Karpas-422 (cell line): ENCODE measurements around the gene ACADSB. TPM values are rescaled to one million over a fixed set of nuclear protein-coding genes. Genes with fewer than 3 reads are reported as not detected.

Experiments used
- DNase-seq: peaks from one replicate; pipeline ENCODE4 v3.0.0-alpha.2; 2015
- H2AFZ ChIP-seq: fragments of 200-600 bp; sonication (generic); 2 replicates; pipeline ENCODE4 v1.6.1; 2014; ENCODE audit warnings: antibody characterized with exemption, low read length, mixed read lengths
- H3K27ac ChIP-seq: fragments of 200-600 bp; sonication (generic); 2 replicates; pipeline ENCODE4 v1.5.1; 2014; ENCODE audit warnings: mild to moderate bottlenecking, low read length, moderate library complexity
- H3K27me3 ChIP-seq: fragments of 200-600 bp; sonication (generic); 2 replicates; pipeline ENCODE4 v1.6.1; 2014; ENCODE audit warnings: low read length, mixed read lengths
- H3K36me3 ChIP-seq: fragments of 200-600 bp; sonication (generic); 2 replicates; pipeline ENCODE4 v1.6.1; 2014; ENCODE audit warnings: low read length, mixed read lengths; ENCODE audit not compliant: insufficient read depth
- H3K4me1 ChIP-seq: fragments of 200-600 bp; sonication (generic); 2 replicates; pipeline ENCODE4 v1.6.1; 2014; ENCODE audit warnings: mild to moderate bottlenecking, low read length, mixed read lengths
- H3K4me2 ChIP-seq: fragments of 200-600 bp; sonication (generic); 2 replicates; pipeline ENCODE4 v1.6.1; 2014; ENCODE audit warnings: low read length, low read depth, mild to moderate bottlenecking; ENCODE audit not compliant: poor library complexity, severe bottlenecking
- H3K4me3 ChIP-seq: fragments of 200-600 bp; sonication (generic); 2 replicates; pipeline ENCODE4 v1.5.1; 2014; ENCODE audit warnings: mild to moderate bottlenecking, antibody characterized with exemption, low read length, mixed read lengths
- H3K79me2 ChIP-seq: fragments of 200-600 bp; sonication (generic); 2 replicates; pipeline ENCODE4 v1.6.1; 2014; ENCODE audit warnings: mild to moderate bottlenecking, low read length, mixed read lengths
- H3K9ac ChIP-seq: fragments of 200-600 bp; sonication (generic); 2 replicates; pipeline ENCODE4 v1.6.0; 2014; ENCODE audit warnings: low read length
- H3K9me2 ChIP-seq: fragments of 200-600 bp; sonication (generic), shearing (Covaris generic); replicated peaks from 2 replicates; pipeline ENCODE4 v1.6.0; 2014; ENCODE audit warnings: mild to moderate bottlenecking, low read length, moderate library complexity; ENCODE audit not compliant: insufficient read depth
- H3K9me3 ChIP-seq: fragments of 300-700, 200-600 bp; sonication (generic); 2 replicates; pipeline ENCODE4 v1.6.1; 2014; ENCODE audit warnings: low read length, mixed read lengths
- H4K20me1 ChIP-seq: fragments of 200-600 bp; sonication (generic); 2 replicates; pipeline ENCODE4 v1.6.1; 2014; ENCODE audit warnings: mild to moderate bottlenecking, antibody characterized with exemption, low read length, low read depth; ENCODE audit not compliant: insufficient read depth
- total RNA-seq: library from RNA; depleted of rRNA; stranded (reverse); fragments of >200 nt; shearing (Covaris generic); gene quantifications from 2 replicates; pipeline ENCODE4 v1.2.3, GENCODE V29; 2014; ENCODE audit warnings: low replicate concordance

ACADSB gene
- total RNA-seq, 1 experiment from 2014 or later: 7.8 TPM

- H3K4me2 ChIP-seq: no peak overlapping the region
- no peaks in the 10 kb centered on the region for H3K4me1 ChIP-seq
- H3K4me3 ChIP-seq: no peak overlapping the region
- no peaks in the 10 kb centered on the region for H3K9me2 ChIP-seq
- DNase-seq: no peak
- H4K20me1 ChIP-seq: 0 out of 2 replicates have a peak, but pooled peaks cover 6% of the 10 kb centered on the region
- no peaks in the 10 kb centered on the region for H3K27me3 ChIP-seq
- H2AFZ ChIP-seq: no peak overlapping the region
- H3K9ac ChIP-seq: no peak overlapping the region
- no peak overlapping the region for H3K27ac ChIP-seq
- no peaks in the 10 kb centered on the region for H3K9me3 ChIP-seq
- no peaks in the 10 kb centered on the region for H3K36me3 ChIP-seq
- H3K79me2 ChIP-seq: no peaks in the 10 kb centered on the region
Measured at GRCh38 chr10:123018531-123018930, 9.7 kb downstream of the ACADSB start.

- DNase-seq: no peak
- no peaks in the 10 kb centered on the region for H3K9me3 ChIP-seq
- no peaks in the 10 kb centered on the region for H3K79me2 ChIP-seq
- no peak overlapping the region for H2AFZ ChIP-seq
- no peaks in the 10 kb centered on the region for H3K9me2 ChIP-seq
- no peaks in the 10 kb centered on the region for H3K27me3 ChIP-seq
- no peak overlapping the region for H3K27ac ChIP-seq
- no peak overlapping the region for H3K4me2 ChIP-seq
- H4K20me1 ChIP-seq: 0 out of 2 replicates have a peak, but pooled peaks cover 6% of the 10 kb centered on the region
- no peak overlapping the region for H3K9ac ChIP-seq
- H3K36me3 ChIP-seq: no peaks in the 10 kb centered on the region
- no peak overlapping the region for H3K4me3 ChIP-seq
- H3K4me1 ChIP-seq: no peaks in the 10 kb centered on the region
Measured at GRCh38 chr10:123019264-123019663, 10.5 kb downstream of the ACADSB start.

DNA sequence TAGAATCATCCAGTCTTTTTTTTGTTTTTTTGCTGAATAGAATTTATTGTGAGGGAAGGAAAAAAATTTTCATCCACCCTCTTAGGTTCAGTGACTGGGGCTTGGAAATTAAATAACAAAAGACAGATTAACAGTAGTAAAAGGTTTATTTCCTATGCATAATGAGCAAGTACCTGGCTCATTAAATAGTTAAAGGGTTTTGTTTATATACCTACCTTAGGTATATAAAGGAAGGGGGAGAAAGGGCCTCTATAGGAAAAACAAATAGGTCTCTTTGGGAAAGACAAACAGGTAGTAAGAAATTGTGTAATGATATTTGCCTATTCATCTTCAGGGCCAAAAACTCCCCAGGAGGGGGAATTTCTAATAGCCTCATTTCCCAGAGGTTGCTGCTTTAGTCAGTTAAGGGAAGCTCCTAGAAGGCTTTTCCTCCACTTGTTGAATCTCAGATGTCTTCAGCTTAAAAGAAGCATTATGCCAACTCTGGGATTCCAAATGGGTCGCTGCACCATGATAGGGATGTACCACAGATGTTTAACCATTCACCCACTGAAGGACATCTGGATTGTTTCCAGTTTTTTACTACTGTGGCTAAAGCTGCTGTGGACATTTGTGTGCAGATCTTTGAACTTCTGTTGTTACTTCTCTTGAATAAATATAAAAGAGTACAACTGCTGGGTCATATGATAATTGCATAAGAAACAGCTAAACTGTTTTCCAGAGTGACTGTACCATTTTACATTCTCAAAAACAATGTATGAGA, 11.3 kb downstream of the ACADSB start:
- Histone ChIP-seq H3K4me1 (no peaks in the 10 kb centered on the region), H3K9ac (no peak overlapping the region), H3K4me2 (no peak overlapping the region), H3K4me3 (no peak overlapping the region), H2AFZ (no peak overlapping the region), H3K9me3 (no peaks in the 10 kb centered on the region), H3K9me2 (no peaks in the 10 kb centered on the region), H3K79me2 (no peaks in the 10 kb centered on the region), H3K27ac (no peak overlapping the region), H3K27me3 (no peaks in the 10 kb centered on the region), H3K36me3 (no peaks in the 10 kb centered on the region), H4K20me1 (0 out of 2 replicates have a peak, but pooled peaks cover 6% of the 10 kb centered on the region)
- DNase-seq: no peak

- DNase-seq: peak; percentile 51
- no peaks in the 10 kb centered on the region for H3K9me2 ChIP-seq
Measured at GRCh38 chr10:123021517-123021916, 12.7 kb downstream of the ACADSB start.

DNA sequence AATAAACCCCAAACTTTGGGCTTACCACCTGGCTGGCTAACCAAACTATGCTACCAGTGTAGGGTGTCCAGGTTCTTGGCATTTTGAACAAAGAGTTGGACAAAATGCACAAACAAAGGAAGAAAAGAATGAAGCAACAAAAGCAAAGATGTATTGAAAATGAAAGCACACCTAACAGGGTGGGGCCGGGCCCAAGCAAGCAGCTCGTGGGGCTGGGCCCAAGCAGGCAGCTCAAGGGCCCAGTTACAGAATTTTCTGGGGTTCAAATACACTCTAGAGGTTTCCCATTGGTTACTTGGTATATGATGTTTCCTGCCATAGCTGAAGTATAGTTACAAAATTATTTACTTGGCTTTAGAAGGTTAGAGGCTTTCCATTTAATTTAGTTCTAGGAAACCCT, 15.7 kb downstream of the ACADSB start:
- Histone ChIP-seq H3K36me3 (no peaks in the 10 kb centered on the region), H2AFZ (no peak overlapping the region), H3K4me2 (no peak overlapping the region), H3K4me3 (no peak overlapping the region), H4K20me1 (0 out of 2 replicates have a peak, but pooled peaks cover 6% of the 10 kb centered on the region), H3K4me1 (no peaks in the 10 kb centered on the region), H3K79me2 (no peaks in the 10 kb centered on the region), H3K9ac (no peak overlapping the region), H3K9me2 (no peaks in the 10 kb centered on the region), H3K27ac (no peak overlapping the region), H3K9me3 (no peaks in the 10 kb centered on the region), H3K27me3 (no peaks in the 10 kb centered on the region)
- DNase-seq: no peak

More at GRCh38 chr10:123021517-123021916, 12.7 kb downstream of the ACADSB start:
- no peak overlapping the region for H3K4me3 ChIP-seq
- H3K79me2 ChIP-seq: no peaks in the 10 kb centered on the region
- 0 out of 2 replicates have a peak, but pooled peaks cover 6% of the 10 kb centered on the region for H4K20me1 ChIP-seq
- H3K9me3 ChIP-seq: no peaks in the 10 kb centered on the region
- no peak overlapping the region for H2AFZ ChIP-seq
- no peak overlapping the region for H3K9ac ChIP-seq
- no peak overlapping the region for H3K27ac ChIP-seq
- H3K4me1 ChIP-seq: no peaks in the 10 kb centered on the region
- no peaks in the 10 kb centered on the region for H3K27me3 ChIP-seq
- H3K36me3 ChIP-seq: no peaks in the 10 kb centered on the region
- H3K4me2 ChIP-seq: no peak overlapping the region

- Histone ChIP-seq H3K4me3 (no peak overlapping the region), H3K79me2 (no peaks in the 10 kb centered on the region), H3K27me3 (no peaks in the 10 kb centered on the region), H3K9me3 (no peaks in the 10 kb centered on the region), H3K4me2 (no peak overlapping the region), H4K20me1 (no peaks in the 10 kb centered on the region), H3K36me3 (no peaks in the 10 kb centered on the region), H2AFZ (no peak overlapping the region), H3K9ac (no peak overlapping the region), H3K27ac (no peak overlapping the region), H3K9me2 (no peaks in the 10 kb centered on the region), H3K4me1 (no peaks in the 10 kb centered on the region)
- no peak for DNase-seq
Measured at GRCh38 chr10:123026302-123026701, 17.5 kb downstream of the ACADSB start.

- Histone ChIP-seq H3K79me2 (no peaks in the 10 kb centered on the region), H3K9me2 (no peaks in the 10 kb centered on the region), H3K27me3 (no peaks in the 10 kb centered on the region)
Measured at GRCh38 chr10:123027861-123028260, 19.1 kb downstream of the ACADSB start.

GRCh38 chr10:123031124-123031523, 22.3 kb downstream of the ACADSB start:
- Histone ChIP-seq H3K27me3 (no peaks in the 10 kb centered on the region), H3K4me1 (no peaks in the 10 kb centered on the region), H3K4me3 (no peak overlapping the region), H4K20me1 (no peaks in the 10 kb centered on the region), H3K9ac (no peak overlapping the region), H3K9me2 (no peaks in the 10 kb centered on the region), H3K9me3 (no peaks in the 10 kb centered on the region), H3K79me2 (no peaks in the 10 kb centered on the region), H3K36me3 (no peaks in the 10 kb centered on the region), H3K27ac (no peak overlapping the region), H3K4me2 (no peak overlapping the region), H2AFZ (no peak overlapping the region)
- no peak for DNase-seq

More at GRCh38 chr10:123027861-123028260, 19.1 kb downstream of the ACADSB start:
- Histone ChIP-seq H3K36me3 (no peaks in the 10 kb centered on the region), H3K9me3 (no peaks in the 10 kb centered on the region), H3K9ac (no peak overlapping the region), H2AFZ (no peak overlapping the region), H3K27ac (no peak overlapping the region), H3K4me1 (no peaks in the 10 kb centered on the region), H3K4me2 (no peak overlapping the region), H3K4me3 (no peak overlapping the region), H4K20me1 (no peaks in the 10 kb centered on the region)
- no peak for DNase-seq
